ENCODE data around the gene LGALS7.

The LGALS7 gene

DNA sequence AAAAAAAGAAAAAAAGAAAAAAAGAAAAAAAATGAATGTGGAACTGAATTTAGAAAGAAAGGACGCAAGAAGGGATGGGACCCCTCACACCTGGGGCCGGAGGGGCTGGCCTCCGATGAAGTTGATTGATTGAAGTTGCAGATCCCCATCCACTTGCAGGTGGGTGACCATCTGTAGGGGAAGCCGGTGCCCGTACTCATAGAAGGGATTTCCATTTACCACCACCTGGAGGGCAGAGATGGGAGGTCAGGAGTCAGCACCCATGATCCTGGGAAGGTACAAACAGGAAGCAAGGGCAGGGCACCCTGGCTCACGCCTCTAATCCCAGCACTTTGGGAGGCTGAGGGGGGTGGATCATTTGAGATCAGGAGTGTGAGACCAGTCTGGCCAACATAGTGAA lies 33.1 kb upstream of the LGALS7 start:
- Histone ChIP-seq H3K27ac (ENCODE audit: low read length) (no peak overlapping the region), H3K4me2 (ENCODE audit: low read length) (no peak overlapping the region), H3K4me1 (ENCODE audit: low read length) (no peaks in the 10 kb centered on the region), H3K79me2 (ENCODE audit: low read length) (no peaks in the 10 kb centered on the region), H3K27me3 (ENCODE audit: low read depth, low read length) (no peaks in the 10 kb centered on the region), H3K9ac (ENCODE audit: low read length) (no peak overlapping the region), H3K9me3 (ENCODE audit: insufficient read depth, low read length) (no peaks in the 10 kb centered on the region), H3K36me3 (replicated peaks; ENCODE audit: low read depth, low read length) (no peaks in the 10 kb centered on the region), H4K20me1 (ENCODE audit: insufficient read depth, low read length) (no peaks in the 10 kb centered on the region), H2AFZ (ENCODE audit: low read depth, low read length) (no peak overlapping the region), H3K4me3 (ENCODE audit: low read length) (no peak overlapping the region)
- TF ChIP-seq, protein P1, sequence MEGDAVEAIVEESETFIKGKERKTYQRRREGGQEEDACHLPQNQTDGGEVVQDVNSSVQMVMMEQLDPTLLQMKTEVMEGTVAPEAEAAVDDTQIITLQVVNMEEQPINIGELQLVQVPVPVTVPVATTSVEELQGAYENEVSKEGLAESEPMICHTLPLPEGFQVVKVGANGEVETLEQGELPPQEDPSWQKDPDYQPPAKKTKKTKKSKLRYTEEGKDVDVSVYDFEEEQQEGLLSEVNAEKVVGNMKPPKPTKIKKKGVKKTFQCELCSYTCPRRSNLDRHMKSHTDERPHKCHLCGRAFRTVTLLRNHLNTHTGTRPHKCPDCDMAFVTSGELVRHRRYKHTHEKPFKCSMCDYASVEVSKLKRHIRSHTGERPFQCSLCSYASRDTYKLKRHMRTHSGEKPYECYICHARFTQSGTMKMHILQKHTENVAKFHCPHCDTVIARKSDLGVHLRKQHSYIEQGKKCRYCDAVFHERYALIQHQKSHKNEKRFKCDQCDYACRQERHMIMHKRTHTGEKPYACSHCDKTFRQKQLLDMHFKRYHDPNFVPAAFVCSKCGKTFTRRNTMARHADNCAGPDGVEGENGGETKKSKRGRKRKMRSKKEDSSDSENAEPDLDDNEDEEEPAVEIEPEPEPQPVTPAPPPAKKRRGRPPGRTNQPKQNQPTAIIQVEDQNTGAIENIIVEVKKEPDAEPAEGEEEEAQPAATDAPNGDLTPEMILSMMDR (IDR thresholded peaks at IDR 0.05; ENCODE audit: low read depth, low read length) = no peak
- TF ChIP-seq EZH2phosphoT487 (IDR thresholded peaks at IDR 0.05; ENCODE audit: low read depth) = no peak

- Histone ChIP-seq H3K9me3 (ENCODE audit: insufficient read depth, low read length) (no peaks in the 10 kb centered on the region), H3K4me2 (ENCODE audit: low read length) (no peak overlapping the region), H3K79me2 (ENCODE audit: low read length) (no peaks in the 10 kb centered on the region), H3K9ac (ENCODE audit: low read length) (no peak overlapping the region), H4K20me1 (ENCODE audit: insufficient read depth, low read length) (no peaks in the 10 kb centered on the region), H3K4me3 (ENCODE audit: low read length) (no peak overlapping the region), H3K36me3 (replicated peaks; ENCODE audit: low read depth, low read length) (no peaks in the 10 kb centered on the region), H3K27me3 (ENCODE audit: low read depth, low read length) (no peaks in the 10 kb centered on the region), H2AFZ (ENCODE audit: low read depth, low read length) (no peak overlapping the region), H3K4me1 (ENCODE audit: low read length) (no peaks in the 10 kb centered on the region), H3K27ac (ENCODE audit: low read length) (no peak overlapping the region)
- TF ChIP-seq, protein P1 (IDR thresholded peaks at IDR 0.05; ENCODE audit: low read depth, low read length) = no peak
- TF ChIP-seq EZH2phosphoT487 (IDR thresholded peaks at IDR 0.05; ENCODE audit: low read depth) = no peak
Observed at GRCh38 chr19:38805180-38805579, 31.9 kb upstream of the LGALS7 start.

- no peaks in the 10 kb centered on the region for H3K9me3 ChIP-seq (ENCODE audit: insufficient read depth, low read length)
- no peaks in the 10 kb centered on the region for H4K20me1 ChIP-seq (ENCODE audit: insufficient read depth, low read length)
- no peaks in the 10 kb centered on the region for H3K79me2 ChIP-seq (ENCODE audit: low read length)
- H2AFZ ChIP-seq (ENCODE audit: low read depth, low read length) = no peak overlapping the region
- H3K4me3 ChIP-seq (ENCODE audit: low read length) = no peak overlapping the region
- no peak for TF ChIP-seq EZH2phosphoT487 (IDR thresholded peaks at IDR 0.05; ENCODE audit: low read depth)
- TF ChIP-seq, protein P1 (IDR thresholded peaks at IDR 0.05; ENCODE audit: low read depth, low read length) = no peak
- no peaks in the 10 kb centered on the region for H3K27me3 ChIP-seq (ENCODE audit: low read depth, low read length)
- no peaks in the 10 kb centered on the region for H3K4me1 ChIP-seq (ENCODE audit: low read length)
- no peak overlapping the region for H3K27ac ChIP-seq (ENCODE audit: low read length)
- no peaks in the 10 kb centered on the region for H3K36me3 ChIP-seq (replicated peaks; ENCODE audit: low read depth, low read length)
- no peak overlapping the region for H3K4me2 ChIP-seq (ENCODE audit: low read length)
- H3K9ac ChIP-seq (ENCODE audit: low read length) = no peak overlapping the region
Observed at GRCh38 chr19:38803543-38803942, 30.2 kb upstream of the LGALS7 start.

DNA sequence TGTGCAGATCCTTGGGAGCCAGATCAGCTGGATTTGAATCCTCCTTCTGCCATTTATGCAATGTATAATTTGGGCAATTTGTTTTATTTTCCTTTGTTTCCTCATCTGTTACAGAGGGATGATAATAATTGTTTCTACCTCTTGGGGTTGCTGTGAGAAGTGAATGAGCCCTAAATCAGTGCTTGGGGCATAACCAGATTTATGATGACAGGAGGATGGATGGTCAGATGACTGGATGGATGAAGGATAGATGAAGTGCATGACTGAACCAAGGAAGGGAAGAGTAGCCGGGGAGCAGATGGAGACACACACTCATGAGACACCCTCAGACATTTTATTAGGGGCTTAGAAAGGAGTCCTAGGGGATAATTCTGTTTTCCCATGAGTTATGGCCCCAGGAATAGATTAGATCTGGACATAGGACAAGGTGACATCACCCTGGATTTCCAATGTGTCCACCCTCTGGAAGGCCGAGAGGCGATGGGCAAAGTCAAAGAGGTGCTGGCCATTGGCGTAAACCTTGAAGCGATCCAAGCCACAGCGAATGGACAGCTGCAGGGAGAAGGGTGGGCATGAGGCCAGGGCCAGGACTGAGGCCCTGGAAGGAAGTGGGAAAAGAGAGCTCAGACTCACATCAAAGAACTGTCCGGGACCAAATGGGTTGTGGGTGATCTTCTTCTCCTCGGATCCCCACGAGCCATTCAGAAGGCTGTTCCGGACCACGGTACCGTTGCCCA lies 28.2 kb upstream of the LGALS7 start:
- Histone ChIP-seq H3K36me3 (replicated peaks; ENCODE audit: low read depth, low read length) (no peaks in the 10 kb centered on the region), H3K27me3 (ENCODE audit: low read depth, low read length) (no peaks in the 10 kb centered on the region), H3K27ac (ENCODE audit: low read length) (no peak overlapping the region), H4K20me1 (ENCODE audit: insufficient read depth, low read length) (no peaks in the 10 kb centered on the region), H3K79me2 (ENCODE audit: low read length) (no peaks in the 10 kb centered on the region), H2AFZ (ENCODE audit: low read depth, low read length) (no peak overlapping the region), H3K9ac (ENCODE audit: low read length) (no peak overlapping the region), H3K4me3 (ENCODE audit: low read length) (no peak overlapping the region), H3K4me2 (ENCODE audit: low read length) (no peak overlapping the region), H3K4me1 (ENCODE audit: low read length) (no peaks in the 10 kb centered on the region), H3K9me3 (ENCODE audit: insufficient read depth, low read length) (no peaks in the 10 kb centered on the region)
- TF ChIP-seq, protein P1 (IDR thresholded peaks at IDR 0.05; ENCODE audit: low read depth, low read length) = no peak
- TF ChIP-seq EZH2phosphoT487 (IDR thresholded peaks at IDR 0.05; ENCODE audit: low read depth) = no peak

Data from OCI-LY3 (cell line).